ENCODE data around the gene SERPINB4.
A peak's percentile ranks its signal among the peaks of the same experiment; 100 is the strongest.
"Not testable (repeated sequence)": the region's sequence is repeated elsewhere in the genome, so short reads cannot be mapped to it uniquely, and the experiment has no call there.

Gene SERPINB4

DNA sequence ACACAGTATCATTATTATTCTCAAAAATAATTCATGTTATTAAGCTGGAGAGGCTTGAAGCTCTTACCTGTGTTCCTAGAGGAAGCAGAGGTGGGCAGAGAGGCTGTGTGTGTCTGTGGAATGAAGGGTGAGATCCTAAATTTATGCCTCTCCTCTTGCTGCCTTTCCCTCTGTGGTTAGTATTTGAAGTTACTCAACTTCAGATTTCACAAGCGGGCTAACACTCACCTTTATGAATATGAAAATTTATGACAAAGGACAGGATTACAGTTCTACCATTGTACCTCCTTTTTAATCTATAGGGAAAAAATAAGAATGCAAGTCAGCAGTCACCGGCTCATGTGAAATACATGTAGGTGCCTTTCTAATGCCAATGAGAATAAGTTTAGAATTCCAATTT is at the start of gene SERPINB4:
SERPINB4 (minus strand) TSS at position 115 of the 400 bp plus-strand sequence. CDS start 679 bp downstream, outside the sequence.
- H3K4me3 Mint-ChIP-seq, H3K4me1 Mint-ChIP-seq, DNase-seq, H3K36me3 Mint-ChIP-seq, CTCF ChIA-PET, H3K27ac Mint-ChIP-seq, H3K9me3 Mint-ChIP-seq, H3K27me3 Mint-ChIP-seq: not testable (repeated sequence)

DNA sequence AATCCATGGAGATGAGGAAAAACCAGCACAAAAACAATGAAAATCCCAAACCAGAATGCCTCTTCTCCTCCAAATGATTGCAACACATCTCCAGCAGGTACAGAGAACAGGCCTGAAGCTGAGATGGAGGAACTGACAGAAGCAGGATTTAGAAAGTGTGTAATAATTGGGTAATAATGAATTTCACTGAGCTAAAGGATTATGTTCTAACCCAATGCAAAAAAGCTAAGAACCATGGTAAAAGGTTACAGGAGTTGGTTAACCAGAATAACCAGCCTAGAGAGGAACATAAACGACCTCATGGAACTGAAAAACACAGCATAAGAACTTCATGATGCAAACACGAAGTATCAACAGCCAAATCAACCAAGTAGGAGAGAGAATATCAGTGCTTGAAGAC is 45.0 kb upstream of the SERPINB4 start:
- DNase-seq: no peak
- peaks cover 3% of the 10 kb centered on the region for H3K9me3 Mint-ChIP-seq
- H3K36me3 Mint-ChIP-seq: no peaks in the 10 kb centered on the region
- H3K4me1 Mint-ChIP-seq: no peaks in the 10 kb centered on the region
- H3K27ac Mint-ChIP-seq: no peak overlapping the region
- CTCF ChIA-PET: no interaction called here
- no peaks in the 10 kb centered on the region for H3K27me3 Mint-ChIP-seq
- H3K4me3 Mint-ChIP-seq: no peak overlapping the region

DNA sequence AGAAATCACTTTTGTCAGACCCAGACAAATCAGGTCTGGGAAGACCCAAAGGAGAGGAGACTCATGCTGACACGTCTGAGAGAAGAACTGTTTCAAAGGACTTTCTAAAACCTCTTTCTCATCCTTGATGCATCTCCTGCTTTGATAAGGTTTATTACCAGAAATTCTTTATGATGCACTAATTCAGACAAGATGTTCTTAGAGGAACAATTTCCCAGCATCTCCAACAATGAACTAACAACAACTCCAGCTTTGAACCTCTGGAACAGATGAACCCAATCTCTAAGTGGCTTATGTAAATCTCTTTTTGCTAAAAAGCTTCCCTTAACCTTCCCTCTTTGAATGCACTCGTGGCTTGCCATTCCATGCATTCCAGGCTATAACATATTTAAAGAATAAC is 42.8 kb upstream of the SERPINB4 start:
- H3K4me1 Mint-ChIP-seq: no peaks in the 10 kb centered on the region
- DNase-seq: no peak
- CTCF ChIA-PET: no interaction called here
- H3K27ac Mint-ChIP-seq: no peak overlapping the region
- no peaks in the 10 kb centered on the region for H3K27me3 Mint-ChIP-seq
- peaks cover 3% of the 10 kb centered on the region for H3K9me3 Mint-ChIP-seq
- H3K4me3 Mint-ChIP-seq: no peak overlapping the region
- H3K36me3 Mint-ChIP-seq: no peaks in the 10 kb centered on the region

DNA sequence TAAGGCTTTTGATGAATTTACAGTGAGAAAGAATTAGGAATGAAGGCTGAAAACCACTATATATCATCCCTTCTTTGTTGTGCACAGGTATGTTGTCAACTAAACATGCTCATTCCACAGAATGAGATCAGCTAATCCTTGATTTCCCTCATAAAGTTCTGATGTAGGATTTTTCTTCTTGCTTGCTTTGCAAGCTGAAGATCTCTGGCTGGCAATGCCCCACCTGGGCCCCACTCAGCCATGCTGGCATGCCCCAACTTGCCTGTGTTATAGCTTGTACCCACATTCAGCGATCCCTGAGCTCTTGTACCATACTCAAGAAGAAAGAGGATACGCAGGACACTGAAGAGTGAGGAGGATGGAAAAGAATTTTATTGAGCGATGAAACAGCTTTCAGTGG is 40.7 kb upstream of the SERPINB4 start:
- CTCF ChIA-PET: no interaction called here
- H3K4me1 Mint-ChIP-seq: no peaks in the 10 kb centered on the region
- H3K4me3 Mint-ChIP-seq: no peak overlapping the region
- no peaks in the 10 kb centered on the region for H3K36me3 Mint-ChIP-seq
- H3K27me3 Mint-ChIP-seq: no peaks in the 10 kb centered on the region
- H3K9me3 Mint-ChIP-seq: no peaks in the 10 kb centered on the region
- H3K27ac Mint-ChIP-seq: no peak overlapping the region
- DNase-seq: no peak

DNA sequence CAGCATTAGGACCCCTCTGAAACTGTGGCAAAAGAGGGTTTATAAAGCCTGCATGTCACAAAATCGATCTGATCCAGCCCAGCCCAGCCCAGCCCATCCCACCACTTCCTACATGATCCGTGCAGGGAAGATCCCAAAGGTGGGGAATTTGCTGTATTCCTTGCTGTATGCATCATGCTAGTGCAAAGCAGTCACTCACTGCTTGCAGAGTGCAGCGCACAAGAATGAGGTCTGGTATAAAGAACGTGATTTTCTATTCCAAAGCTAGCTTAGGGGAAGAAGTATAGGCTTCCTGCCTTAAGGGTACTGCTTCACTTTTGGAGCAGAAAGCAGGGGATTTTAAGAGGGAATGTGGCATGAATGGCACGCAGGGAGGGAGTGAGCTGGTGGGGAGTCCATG is 39.8 kb upstream of the SERPINB4 start:
- CTCF ChIA-PET: no interaction called here
- H3K4me3 Mint-ChIP-seq: no peak overlapping the region
- no peaks in the 10 kb centered on the region for H3K27me3 Mint-ChIP-seq
- DNase-seq: no peak
- H3K27ac Mint-ChIP-seq: peak overlapping the region; percentile 8
- no peaks in the 10 kb centered on the region for H3K9me3 Mint-ChIP-seq
- no peaks in the 10 kb centered on the region for H3K36me3 Mint-ChIP-seq
- H3K4me1 Mint-ChIP-seq: no peaks in the 10 kb centered on the region

DNA sequence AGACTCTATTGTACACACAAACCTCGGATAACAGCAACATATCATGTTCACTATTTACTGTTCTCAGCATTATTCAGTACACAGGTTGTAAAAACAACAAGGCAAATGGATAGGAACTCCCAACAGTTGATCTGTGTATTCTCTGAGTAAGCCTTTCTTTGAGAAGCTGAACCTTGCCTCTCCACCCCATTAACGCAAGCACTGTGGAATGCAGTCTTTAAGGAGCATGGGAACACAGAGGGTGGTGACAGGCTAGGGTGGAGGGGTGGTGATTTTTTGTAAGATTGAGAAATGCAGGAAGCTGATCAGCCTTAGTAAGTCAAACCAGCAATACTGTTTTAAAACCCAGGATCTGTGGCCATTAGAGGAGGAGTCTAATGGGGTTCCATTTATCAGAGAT is 39.1 kb upstream of the SERPINB4 start:
- no peak overlapping the region for H3K4me3 Mint-ChIP-seq
- H3K36me3 Mint-ChIP-seq: no peaks in the 10 kb centered on the region
- CTCF ChIA-PET: no interaction called here
- no peaks in the 10 kb centered on the region for H3K9me3 Mint-ChIP-seq
- no peaks in the 10 kb centered on the region for H3K27me3 Mint-ChIP-seq
- no peaks in the 10 kb centered on the region for H3K4me1 Mint-ChIP-seq
- no peak for DNase-seq
- no peak overlapping the region for H3K27ac Mint-ChIP-seq

DNA sequence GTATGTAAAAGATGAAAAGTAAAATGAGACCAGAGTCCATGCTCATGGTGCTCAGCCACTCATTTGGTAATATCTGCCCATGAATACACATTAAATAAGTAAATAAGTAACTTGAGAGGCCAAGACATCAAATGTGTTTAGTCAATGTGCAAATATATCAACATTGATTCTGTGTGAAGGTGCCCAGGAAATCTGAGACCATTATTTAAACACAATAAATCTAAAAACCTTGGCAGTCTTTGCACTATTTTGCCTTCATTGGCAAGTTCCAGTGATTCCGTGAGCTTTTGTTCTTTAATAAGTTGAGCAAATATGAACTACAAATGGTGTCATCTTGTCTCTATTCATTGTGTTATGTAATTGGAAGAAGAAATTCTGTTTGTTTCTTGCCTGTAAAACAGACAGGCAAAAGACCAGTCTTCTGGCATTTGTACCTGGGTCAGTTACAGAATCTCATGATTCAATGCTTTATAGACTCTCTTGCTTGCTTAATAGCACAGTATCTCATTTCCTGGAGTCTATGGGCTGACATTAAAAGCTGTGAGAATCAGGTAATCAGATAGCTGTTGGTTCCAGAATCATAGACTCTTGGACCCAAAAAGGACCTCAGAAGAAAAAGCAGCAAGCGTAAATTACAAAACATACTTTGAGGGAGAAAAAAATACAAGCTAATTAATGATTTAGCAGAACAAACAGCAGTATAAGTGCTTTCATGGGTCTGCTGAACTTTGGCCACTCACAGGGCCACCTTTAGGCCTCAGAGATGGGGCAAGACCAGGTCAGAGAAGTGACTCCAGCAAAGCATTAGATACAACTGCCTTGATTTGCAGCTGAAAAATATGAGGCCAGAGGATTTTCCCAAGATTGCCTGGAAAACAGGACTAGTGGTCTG is 37.6 kb upstream of the SERPINB4 start:
- no peaks in the 10 kb centered on the region for H3K36me3 Mint-ChIP-seq
- DNase-seq: no peak
- no peaks in the 10 kb centered on the region for H3K9me3 Mint-ChIP-seq
- no peaks in the 10 kb centered on the region for H3K27me3 Mint-ChIP-seq
- H3K4me1 Mint-ChIP-seq: no peaks in the 10 kb centered on the region
- no peak overlapping the region for H3K4me3 Mint-ChIP-seq
- CTCF ChIA-PET: no interaction called here
- H3K27ac Mint-ChIP-seq: no peak overlapping the region

DNA sequence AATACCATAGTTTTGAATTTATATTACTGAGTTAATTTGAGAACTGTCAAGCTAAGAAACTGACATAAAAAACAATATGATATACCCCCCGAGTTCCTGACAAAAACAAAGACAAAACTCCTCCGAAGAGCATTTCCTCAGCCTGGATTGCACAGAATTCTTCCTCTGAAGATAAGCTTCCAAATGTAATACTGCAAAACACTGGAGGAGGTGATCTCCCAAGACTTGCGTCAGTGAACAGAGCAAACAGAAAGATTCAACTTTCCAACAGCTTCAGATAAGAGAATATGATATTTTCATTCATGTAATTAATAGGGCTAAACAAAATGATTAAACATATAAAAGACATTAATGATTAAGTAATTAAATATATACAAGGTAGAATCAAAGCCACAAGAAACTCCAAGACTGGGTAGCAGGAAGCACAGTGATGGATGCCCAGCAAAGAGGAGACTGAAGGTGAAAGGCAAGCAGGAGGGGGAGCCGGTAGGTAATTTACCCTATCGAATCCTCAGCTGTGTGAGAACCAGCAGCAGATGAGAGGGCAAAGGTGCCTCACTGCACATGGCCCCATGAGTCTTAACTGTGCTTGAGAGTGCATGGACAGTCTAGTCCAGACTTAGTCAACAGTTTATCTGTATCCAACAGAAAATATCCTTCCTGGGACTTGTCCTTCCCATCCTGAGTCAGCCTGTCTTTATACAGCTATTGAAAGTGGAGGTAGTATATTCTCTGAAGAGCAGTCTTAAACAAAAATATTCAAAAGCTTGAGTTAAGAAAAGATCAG is 36.0 kb upstream of the SERPINB4 start:
- Mint-ChIP-seq H3K9me3 (no peaks in the 10 kb centered on the region), H3K27me3 (no peaks in the 10 kb centered on the region), H3K4me1 (no peaks in the 10 kb centered on the region), H3K27ac (no peak overlapping the region), H3K4me3 (no peak overlapping the region), H3K36me3 (no peaks in the 10 kb centered on the region)
- DNase-seq: no peak
- CTCF ChIA-PET: no interaction called here

DNA sequence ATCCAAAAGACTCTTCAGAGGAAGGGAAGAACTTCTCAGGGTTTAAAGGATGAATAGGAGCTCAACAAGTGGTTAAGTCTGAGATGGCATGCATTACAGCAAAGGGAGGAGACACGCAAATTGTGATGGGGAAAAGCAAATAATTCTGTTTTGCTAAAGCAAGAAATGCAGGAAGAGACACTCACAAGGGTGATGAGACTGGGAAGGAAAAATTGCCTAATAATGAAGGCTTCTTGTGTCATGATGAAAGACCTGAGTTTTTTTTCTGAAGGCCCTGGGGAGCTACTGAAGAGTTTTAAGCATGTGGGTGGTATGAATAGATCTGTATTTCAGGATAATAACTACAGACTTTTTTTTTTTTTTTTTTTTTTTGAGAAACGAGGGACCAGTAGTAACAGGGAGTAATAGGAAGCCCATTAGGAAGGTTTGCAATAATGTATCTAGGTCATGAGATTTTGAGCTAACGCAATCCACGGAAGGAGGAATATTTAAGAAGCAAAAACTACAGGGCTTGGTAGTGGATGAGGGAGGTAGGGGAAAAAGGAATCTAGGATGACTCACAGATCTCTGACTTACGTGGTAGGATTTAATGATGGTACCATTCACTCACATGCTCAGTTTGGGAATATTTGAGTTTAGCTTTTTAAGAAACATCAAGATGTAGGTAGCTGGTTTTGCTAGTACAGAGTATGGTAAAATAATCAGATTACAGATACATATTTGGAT is 33.6 kb upstream of the SERPINB4 start:
- DNase-seq: no peak
- Mint-ChIP-seq H3K27ac (no peak overlapping the region), H3K9me3 (no peaks in the 10 kb centered on the region), H3K4me3 (no peak overlapping the region), H3K4me1 (no peaks in the 10 kb centered on the region), H3K27me3 (no peaks in the 10 kb centered on the region), H3K36me3 (no peaks in the 10 kb centered on the region)
- CTCF ChIA-PET: interaction anchor here (0.8 kb wide), 1 partner anchor 160 kb away, joined by 3 read pairs; no protein-coding TSS in a partner anchor

DNA sequence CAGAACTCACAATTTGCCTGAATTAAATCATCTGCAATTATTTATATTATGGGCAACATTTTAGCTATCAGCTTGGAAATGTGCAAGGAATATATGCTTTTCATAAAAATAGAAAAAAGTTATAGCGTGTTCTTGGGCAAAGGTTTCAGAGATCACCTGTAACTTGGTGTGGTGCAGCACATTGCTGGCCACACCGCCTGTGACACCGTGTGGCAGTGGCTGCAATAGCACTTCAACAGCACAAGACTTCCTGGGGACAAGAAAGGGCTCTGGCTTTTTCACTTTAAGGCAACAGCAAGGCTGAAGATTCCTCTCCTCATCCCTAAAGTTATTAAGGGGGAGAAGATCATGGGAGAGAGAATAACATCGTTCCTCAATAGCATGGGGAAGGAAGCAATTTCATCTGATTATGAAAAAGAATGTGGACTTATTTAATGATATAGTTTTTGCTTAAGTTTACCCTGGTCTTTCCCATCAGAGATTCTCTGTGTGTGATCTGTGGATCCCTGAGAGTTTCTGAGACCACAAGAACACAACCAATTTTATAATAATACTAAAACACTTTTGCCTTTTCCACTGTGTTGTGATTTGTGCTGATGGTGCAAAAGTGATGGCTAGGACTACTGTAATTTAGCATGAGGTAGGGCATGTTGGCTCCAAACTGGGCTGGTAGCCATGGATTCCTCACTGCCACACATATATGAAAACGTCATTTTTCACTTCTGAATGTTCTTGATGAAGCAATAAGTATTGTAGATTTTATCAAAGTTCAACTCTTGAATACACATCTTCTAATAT is 32.7 kb upstream of the SERPINB4 start:
- Mint-ChIP-seq H3K4me1 (no peaks in the 10 kb centered on the region), H3K9me3 (no peaks in the 10 kb centered on the region), H3K4me3 (no peak overlapping the region), H3K36me3 (no peaks in the 10 kb centered on the region), H3K27ac (no peak overlapping the region), H3K27me3 (no peaks in the 10 kb centered on the region)
- DNase-seq: no peak
- CTCF ChIA-PET: no interaction called here

DNA sequence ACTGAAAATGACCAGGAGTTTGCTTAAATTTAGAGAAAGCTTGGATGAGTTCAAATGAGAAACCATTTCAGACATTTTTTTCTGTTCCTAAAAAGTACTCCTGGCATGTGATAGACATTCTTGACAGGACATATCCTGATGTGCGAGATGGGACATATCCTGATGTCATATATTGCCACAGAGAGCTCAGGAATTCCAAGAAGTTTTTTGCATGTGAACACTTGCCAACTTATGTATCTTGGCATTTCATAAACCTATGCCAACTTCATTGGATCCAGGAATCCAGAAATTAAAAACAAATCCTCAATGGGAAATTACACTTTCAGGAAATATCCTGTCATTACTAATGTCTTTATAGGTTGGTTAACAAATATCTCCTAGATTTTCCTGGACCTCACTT is 20.5 kb upstream of the SERPINB4 start:
- no peak overlapping the region for H3K4me3 Mint-ChIP-seq
- CTCF ChIA-PET: no interaction called here
- H3K36me3 Mint-ChIP-seq: no peaks in the 10 kb centered on the region
- H3K27ac Mint-ChIP-seq: no peak overlapping the region
- DNase-seq: no peak
- H3K9me3 Mint-ChIP-seq: peaks cover 2% of the 10 kb centered on the region
- H3K27me3 Mint-ChIP-seq: no peaks in the 10 kb centered on the region
- H3K4me1 Mint-ChIP-seq: no peaks in the 10 kb centered on the region

DNA sequence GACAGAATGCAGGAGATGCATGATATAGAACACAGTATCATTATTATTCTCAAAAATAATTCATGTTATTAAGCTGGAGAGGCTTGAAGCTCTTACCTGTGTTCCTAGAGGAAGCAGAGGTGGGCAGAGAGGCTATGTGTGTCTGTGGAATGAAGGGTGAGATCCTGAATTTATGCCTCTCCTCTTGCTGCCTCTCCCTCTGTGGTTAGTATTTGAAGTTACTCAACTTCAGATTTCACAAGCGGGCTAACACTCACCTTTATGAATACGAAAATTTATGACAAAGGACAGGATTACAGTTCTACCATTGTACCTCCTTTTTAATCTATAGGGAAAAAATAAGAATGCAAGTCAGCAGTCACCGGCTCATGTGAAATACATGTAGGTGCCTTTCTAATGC is 17.7 kb upstream of the SERPINB4 start, which contains the start of gene SERPINB3:
SERPINB3 (minus strand) TSS at position 144 of the 400 bp plus-strand sequence. CDS start 677 bp downstream, outside the sequence.
- H3K4me3 Mint-ChIP-seq, H3K27ac Mint-ChIP-seq, H3K36me3 Mint-ChIP-seq, DNase-seq, CTCF ChIA-PET, H3K27me3 Mint-ChIP-seq, H3K4me1 Mint-ChIP-seq, H3K9me3 Mint-ChIP-seq: not testable (repeated sequence)

DNA sequence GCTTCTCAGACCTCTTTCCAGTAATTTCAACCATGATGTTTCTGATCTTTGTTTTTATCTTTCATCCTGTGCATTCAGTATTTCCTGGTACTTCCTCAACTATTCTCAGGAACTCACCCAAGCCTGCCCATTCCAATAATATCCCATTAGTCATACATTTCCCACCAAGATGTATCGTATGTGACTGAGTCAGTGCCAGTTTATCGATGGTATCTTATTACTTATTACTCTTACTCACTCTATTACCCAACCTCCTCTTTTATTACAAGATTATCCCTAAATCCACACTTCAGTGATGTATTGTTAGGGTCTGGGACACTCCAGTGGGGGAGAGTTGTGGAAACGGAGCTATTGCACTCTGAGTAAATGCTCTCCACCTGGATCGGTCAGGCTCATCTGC is 14.9 kb upstream of the SERPINB4 start:
- H3K9me3 Mint-ChIP-seq, H3K27me3 Mint-ChIP-seq, H3K4me1 Mint-ChIP-seq, H3K36me3 Mint-ChIP-seq, CTCF ChIA-PET, H3K27ac Mint-ChIP-seq, DNase-seq, H3K4me3 Mint-ChIP-seq: not testable (repeated sequence)

DNA sequence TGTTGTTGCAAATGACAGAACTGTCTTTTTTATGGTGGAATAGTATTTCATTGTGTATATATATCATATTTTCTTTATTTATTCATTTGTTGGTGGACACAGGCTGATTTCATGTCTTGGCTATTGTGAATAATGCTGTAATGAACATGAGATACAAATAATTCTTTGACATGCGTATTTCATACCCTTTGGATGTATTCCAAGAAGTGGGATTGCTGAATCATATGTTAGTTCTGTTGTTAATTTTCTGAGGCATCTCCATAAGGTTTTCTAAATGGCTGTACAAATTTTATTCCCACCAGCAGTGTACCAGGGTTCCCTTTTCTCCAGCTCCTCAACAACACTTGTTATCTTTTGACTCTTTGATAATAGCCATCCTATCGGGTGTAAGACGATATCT is 6.2 kb upstream of the SERPINB4 start:
- H3K36me3 Mint-ChIP-seq, H3K27ac Mint-ChIP-seq, DNase-seq, H3K4me1 Mint-ChIP-seq, H3K4me3 Mint-ChIP-seq, H3K27me3 Mint-ChIP-seq, H3K9me3 Mint-ChIP-seq, CTCF ChIA-PET: not testable (repeated sequence)

Data from activated naive CD4-positive, alpha-beta T cell treated with anti-CD3 and anti-CD28 coated beads, Interleukin-2, amount 10 ng/mL, durations not matched to agents 7 days and 5 days (primary cell).